Breast epithelium (tissue), 3 donors: ENCODE results near the gene CDH23.

Experiments used
- CTCF ChIP-seq, 3 donors: fragments of 450-650 bp; IDR thresholded peaks; one replicate each; pipeline ENCODE4 v1.5.1; 2016 to 2017; ENCODE audit warnings: antibody characterized with exemption in 3 of 3, mild to moderate bottlenecking in 3 of 3, moderate library complexity in 3 of 3
- POLR2A ChIP-seq: fragments of 450-650 bp; IDR thresholded peaks from one replicate; pipeline ENCODE4 v1.6.1; 2016; ENCODE audit warnings: antibody characterized with exemption, mild to moderate bottlenecking, moderate library complexity

- no peak for TF ChIP-seq POLR2A
- TF ChIP-seq CTCF (IDR thresholded peaks at IDR 0.05), result no peak
These were observed 308.9 kb downstream of the CDH23 start for GRCh38 chr10:71705582-71705981.
